Measurements from ENCODE around the gene LRRC36. TPM values are rescaled to one million over a fixed set of nuclear protein-coding genes. Genes with fewer than 3 reads are reported as not detected.

Gene LRRC36
- total RNA-seq, 1 experiment from 2014 or later = not detected

GRCh38 chr16:67383284-67383683 lies 56.7 kb downstream of the LRRC36 start:
- no peak for DNase-seq (ENCODE audit: low read depth, low spot score)
- H3K9me2 ChIP-seq (ENCODE audit: insufficient read depth) = no peaks in the 10 kb centered on the region
- intact Hi-C loops (cut with micrococcal nuclease) = no loop called here

More at GRCh38 chr16:67383284-67383683, 56.7 kb downstream of the LRRC36 start:
- ChIA-PET CTCF (interaction anchor here (1.4 kb wide), 1 partner anchor 10 kb away, joined by 3 read pairs; no protein-coding TSS in a partner anchor), RAD21 (ENCODE audit: low non-redundant PET in 1 of 2, low total read pairs in 2 of 2, uncharacterized antibody in 2 of 2, unreplicated experiment in 2 of 2) (no interaction called here), POLR2A (interaction anchor here (1.1 kb wide), 1 partner anchor 136 kb away, joined by 3 read pairs; the partner anchor contains the start of gene FHOD1)
- TF ChIP-seq EZH2phosphoT487 (IDR thresholded peaks at IDR 0.05; ENCODE audit: borderline replicate concordance) = no peak
- no peak for TF ChIP-seq POLR2A (IDR thresholded peaks at IDR 0.05; ENCODE audit: borderline replicate concordance, extremely low read depth, insufficient read depth, insufficient read length)
- TF ChIP-seq SIN3A (IDR thresholded peaks at IDR 0.05; ENCODE audit: low read depth) = no peak
- TF ChIP-seq, protein P1, sequence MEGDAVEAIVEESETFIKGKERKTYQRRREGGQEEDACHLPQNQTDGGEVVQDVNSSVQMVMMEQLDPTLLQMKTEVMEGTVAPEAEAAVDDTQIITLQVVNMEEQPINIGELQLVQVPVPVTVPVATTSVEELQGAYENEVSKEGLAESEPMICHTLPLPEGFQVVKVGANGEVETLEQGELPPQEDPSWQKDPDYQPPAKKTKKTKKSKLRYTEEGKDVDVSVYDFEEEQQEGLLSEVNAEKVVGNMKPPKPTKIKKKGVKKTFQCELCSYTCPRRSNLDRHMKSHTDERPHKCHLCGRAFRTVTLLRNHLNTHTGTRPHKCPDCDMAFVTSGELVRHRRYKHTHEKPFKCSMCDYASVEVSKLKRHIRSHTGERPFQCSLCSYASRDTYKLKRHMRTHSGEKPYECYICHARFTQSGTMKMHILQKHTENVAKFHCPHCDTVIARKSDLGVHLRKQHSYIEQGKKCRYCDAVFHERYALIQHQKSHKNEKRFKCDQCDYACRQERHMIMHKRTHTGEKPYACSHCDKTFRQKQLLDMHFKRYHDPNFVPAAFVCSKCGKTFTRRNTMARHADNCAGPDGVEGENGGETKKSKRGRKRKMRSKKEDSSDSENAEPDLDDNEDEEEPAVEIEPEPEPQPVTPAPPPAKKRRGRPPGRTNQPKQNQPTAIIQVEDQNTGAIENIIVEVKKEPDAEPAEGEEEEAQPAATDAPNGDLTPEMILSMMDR (IDR thresholded peaks at IDR 0.05 in 2 of 3, conservative IDR thresholded peaks at IDR 0.05 in 1 of 3; ENCODE audit: borderline replicate concordance in 1 of 3, insufficient read depth in 1 of 3, low read depth in 2 of 3, low read length in 2 of 3) = no peak
- TF ChIP-seq EZH2 (IDR thresholded peaks at IDR 0.05) = no peak
- TF ChIP-seq ZFX (IDR thresholded peaks at IDR 0.05) = no peak
- TF ChIP-seq POLR2AphosphoS5 (IDR thresholded peaks at IDR 0.05; ENCODE audit: low read depth, low read length) = no peak
- no peak for TF ChIP-seq SP1 (IDR thresholded peaks at IDR 0.05; ENCODE audit: low read depth)
- no peak for TF ChIP-seq ELF1 (IDR thresholded peaks at IDR 0.05; ENCODE audit: borderline replicate concordance, low read depth)
- TF ChIP-seq, protein P2, sequence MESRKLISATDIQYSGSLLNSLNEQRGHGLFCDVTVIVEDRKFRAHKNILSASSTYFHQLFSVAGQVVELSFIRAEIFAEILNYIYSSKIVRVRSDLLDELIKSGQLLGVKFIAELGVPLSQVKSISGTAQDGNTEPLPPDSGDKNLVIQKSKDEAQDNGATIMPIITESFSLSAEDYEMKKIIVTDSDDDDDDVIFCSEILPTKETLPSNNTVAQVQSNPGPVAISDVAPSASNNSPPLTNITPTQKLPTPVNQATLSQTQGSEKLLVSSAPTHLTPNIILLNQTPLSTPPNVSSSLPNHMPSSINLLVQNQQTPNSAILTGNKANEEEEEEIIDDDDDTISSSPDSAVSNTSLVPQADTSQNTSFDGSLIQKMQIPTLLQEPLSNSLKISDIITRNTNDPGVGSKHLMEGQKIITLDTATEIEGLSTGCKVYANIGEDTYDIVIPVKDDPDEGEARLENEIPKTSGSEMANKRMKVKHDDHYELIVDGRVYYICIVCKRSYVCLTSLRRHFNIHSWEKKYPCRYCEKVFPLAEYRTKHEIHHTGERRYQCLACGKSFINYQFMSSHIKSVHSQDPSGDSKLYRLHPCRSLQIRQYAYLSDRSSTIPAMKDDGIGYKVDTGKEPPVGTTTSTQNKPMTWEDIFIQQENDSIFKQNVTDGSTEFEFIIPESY (IDR thresholded peaks at IDR 0.05; ENCODE audit: extremely low read depth, insufficient replicate concordance, low read length) = no peak
- no peak overlapping the region for H3K4me3 ChIP-seq (replicated peaks in 1 of 2; ENCODE audit: low read depth in 1 of 2, low read length in 2 of 2)
- H3K9ac ChIP-seq (ENCODE audit: low read length) = no peak overlapping the region
- no peak overlapping the region for H3K4me2 ChIP-seq (ENCODE audit: low read length)
- H3K79me2 ChIP-seq (ENCODE audit: insufficient read depth, low read length) = no peaks in the 10 kb centered on the region
- no TSS peak for BruUV-seq (replicated peaks)
- no peak overlapping the region for H2AFZ ChIP-seq (ENCODE audit: low read depth, low read length, poor library complexity, severe bottlenecking)
- no peaks in the 10 kb centered on the region for H3K9me3 ChIP-seq (ENCODE audit: control insufficient read depth in 1 of 2, insufficient read depth in 1 of 2, low read depth in 1 of 2, low read length in 2 of 2)
- no peaks in the 10 kb centered on the region for H3K4me1 ChIP-seq (ENCODE audit: control insufficient read depth in 1 of 2, insufficient read depth in 2 of 2, low read length in 2 of 2)
- no peaks in the 10 kb centered on the region for H4K20me1 ChIP-seq (ENCODE audit: insufficient read depth)
- ATAC-seq = no peak
- no peaks in the 10 kb centered on the region for H3K36me3 ChIP-seq (ENCODE audit: control insufficient read depth in 1 of 2, insufficient read depth in 2 of 2, low read length in 2 of 2)
- H3K27ac ChIP-seq (ENCODE audit: low read depth, low read length) = no peak overlapping the region
- H3K27me3 ChIP-seq (ENCODE audit: insufficient read depth, low read length) = no peaks in the 10 kb centered on the region
